SK-N-SH treated with all-trans-retinoic acid at 6 μM for 48 hours (cell line): Measurements from ENCODE around the gene HOXC5.

ENCODE experiments used
- ATAC-seq: fragments of 200-7000 bp; cut with Tn5 transposase; 3 replicates; pipeline ENCODE4 v1.9.1; 2020; ENCODE audit warnings: mild to moderate bottlenecking, moderate library complexity
- ARNTL ChIP-seq: fragments of 450-650 bp; formaldehyde crosslinking; IDR thresholded peaks from 2 replicates; pipeline ENCODE4 v1.5.0; 2020; ENCODE audit warnings: low read depth, mild to moderate bottlenecking, moderate library complexity, borderline replicate concordance
- BACH2 ChIP-seq: fragments of 250-450 bp; sonication (Bioruptor Pico); IDR thresholded peaks from 2 replicates; pipeline ENCODE4 v1.9.0; 2021; ENCODE audit warnings: mild to moderate bottlenecking, borderline replicate concordance
- CREB5 ChIP-seq: fragments of 250-450 bp; sonication (Bioruptor Pico); IDR thresholded peaks from 2 replicates; pipeline ENCODE4 v1.5.1; 2020; ENCODE audit warnings: low read depth, mild to moderate bottlenecking, moderate library complexity
- CSRNP3 ChIP-seq: fragments of 250-450 bp; sonication (Bioruptor Pico); IDR thresholded peaks from 2 replicates; pipeline ENCODE4 v1.5.1; 2021; ENCODE audit warnings: mild to moderate bottlenecking, moderate library complexity
- ESRRG ChIP-seq: fragments of 250-450 bp; sonication (Bioruptor Pico); IDR thresholded peaks from 2 replicates; pipeline ENCODE4 v1.6.1; 2021; ENCODE audit warnings: mild to moderate bottlenecking
- GLIS3 ChIP-seq: fragments of 250-450 bp; sonication (Bioruptor Pico); IDR thresholded peaks from 2 replicates; pipeline ENCODE4 v1.5.0; 2020; ENCODE audit warnings: mild to moderate bottlenecking, moderate library complexity
- ISL1 ChIP-seq: fragments of 250-450 bp; sonication (Bioruptor Pico); IDR thresholded peaks from 2 replicates; pipeline ENCODE4 v2.1.2; 2022; ENCODE audit warnings: mild to moderate bottlenecking, moderate library complexity
- OSR1 ChIP-seq: fragments of 250-450 bp; sonication (Bioruptor Pico); IDR thresholded peaks from 2 replicates; pipeline ENCODE4 v1.8.0; 2022; ENCODE audit warnings: moderate library complexity, mild to moderate bottlenecking, inconsistent platforms
- PPARA ChIP-seq: fragments of 250-450 bp; sonication (Bioruptor Pico); IDR thresholded peaks from 2 replicates; pipeline ENCODE4 v1.5.0; 2020; ENCODE audit warnings: mild to moderate bottlenecking, borderline replicate concordance
- RARB ChIP-seq: fragments of 250-450 bp; sonication (Bioruptor Pico); IDR thresholded peaks from 2 replicates; pipeline ENCODE4 v1.8.0; 2021; ENCODE audit warnings: mild to moderate bottlenecking, moderate library complexity
- TCF4 ChIP-seq: fragments of 250-450 bp; sonication (Bioruptor Pico); IDR thresholded peaks from 2 replicates; pipeline ENCODE4 v1.8.0; 2021; ENCODE audit warnings: mild to moderate bottlenecking, moderate library complexity, borderline replicate concordance
- ZC3H10 ChIP-seq: fragments of 250-450 bp; sonication (Bioruptor Pico); IDR thresholded peaks from 2 replicates; pipeline ENCODE4 v1.5.1; 2021; ENCODE audit warnings: mild to moderate bottlenecking, moderate library complexity
- ZFP3 ChIP-seq: fragments of 250-450 bp; sonication (Bioruptor Pico); IDR thresholded peaks from 2 replicates; pipeline ENCODE4 v1.5.0; 2020; ENCODE audit warnings: mild to moderate bottlenecking, moderate library complexity
- ZFP30 ChIP-seq: fragments of 450-650 bp; formaldehyde crosslinking; IDR thresholded peaks from 2 replicates; pipeline ENCODE4 v1.5.0; 2022; ENCODE audit warnings: mild to moderate bottlenecking, moderate library complexity
- ZNF565 ChIP-seq: fragments of 450-650 bp; formaldehyde crosslinking; conservative IDR thresholded peaks from 2 replicates; pipeline ENCODE4 v1.5.0; 2020; ENCODE audit warnings: low read depth, mild to moderate bottlenecking, moderate library complexity
- ZNF70 ChIP-seq: fragments of 450-650 bp; formaldehyde crosslinking; IDR thresholded peaks from 2 replicates; pipeline ENCODE4 v1.5.0; 2020; ENCODE audit warnings: mild to moderate bottlenecking, moderate library complexity
- TF ChIP-seq, protein P1 (sequence below): fragments of 250-450 bp; sonication (Bioruptor Pico); IDR thresholded peaks from 2 replicates; pipeline ENCODE4 v1.5.0; 2020; ENCODE audit warnings: mild to moderate bottlenecking, moderate library complexity
- TF ChIP-seq, protein P2 (sequence below): fragments of 250-450 bp; sonication (Bioruptor Pico); IDR thresholded peaks from 2 replicates; pipeline ENCODE4 v1.8.0; 2021; ENCODE audit warnings: low read depth, mild to moderate bottlenecking, moderate library complexity, borderline replicate concordance

The HOXC5 gene

DNA sequence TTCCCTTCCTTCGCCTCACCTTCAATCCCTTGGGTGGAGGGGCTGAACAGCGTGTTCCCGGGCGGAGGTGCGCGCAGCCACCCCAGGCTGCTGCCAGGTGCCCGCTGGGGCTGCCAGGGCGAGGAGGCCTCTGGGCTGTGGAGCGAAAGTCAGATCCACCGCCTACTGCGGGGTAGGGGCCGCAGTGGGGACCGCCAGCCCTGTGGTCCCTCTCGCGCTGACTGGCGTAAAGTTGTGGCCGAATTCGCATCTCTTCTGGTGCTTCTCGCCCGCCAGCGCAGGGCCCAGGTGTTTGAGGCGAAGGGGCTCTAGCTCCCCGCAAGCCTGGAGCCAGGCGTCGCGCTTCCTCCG, 13.9 kb downstream of the HOXC5 start:
- no peak for ATAC-seq
- TF ChIP-seq ZNF565 (CRISPR knock-in tag) (no peak), GLIS3 (CRISPR knock-in tag) (no peak), ZC3H10 (no peak)
- TF ChIP-seq, protein P1, sequence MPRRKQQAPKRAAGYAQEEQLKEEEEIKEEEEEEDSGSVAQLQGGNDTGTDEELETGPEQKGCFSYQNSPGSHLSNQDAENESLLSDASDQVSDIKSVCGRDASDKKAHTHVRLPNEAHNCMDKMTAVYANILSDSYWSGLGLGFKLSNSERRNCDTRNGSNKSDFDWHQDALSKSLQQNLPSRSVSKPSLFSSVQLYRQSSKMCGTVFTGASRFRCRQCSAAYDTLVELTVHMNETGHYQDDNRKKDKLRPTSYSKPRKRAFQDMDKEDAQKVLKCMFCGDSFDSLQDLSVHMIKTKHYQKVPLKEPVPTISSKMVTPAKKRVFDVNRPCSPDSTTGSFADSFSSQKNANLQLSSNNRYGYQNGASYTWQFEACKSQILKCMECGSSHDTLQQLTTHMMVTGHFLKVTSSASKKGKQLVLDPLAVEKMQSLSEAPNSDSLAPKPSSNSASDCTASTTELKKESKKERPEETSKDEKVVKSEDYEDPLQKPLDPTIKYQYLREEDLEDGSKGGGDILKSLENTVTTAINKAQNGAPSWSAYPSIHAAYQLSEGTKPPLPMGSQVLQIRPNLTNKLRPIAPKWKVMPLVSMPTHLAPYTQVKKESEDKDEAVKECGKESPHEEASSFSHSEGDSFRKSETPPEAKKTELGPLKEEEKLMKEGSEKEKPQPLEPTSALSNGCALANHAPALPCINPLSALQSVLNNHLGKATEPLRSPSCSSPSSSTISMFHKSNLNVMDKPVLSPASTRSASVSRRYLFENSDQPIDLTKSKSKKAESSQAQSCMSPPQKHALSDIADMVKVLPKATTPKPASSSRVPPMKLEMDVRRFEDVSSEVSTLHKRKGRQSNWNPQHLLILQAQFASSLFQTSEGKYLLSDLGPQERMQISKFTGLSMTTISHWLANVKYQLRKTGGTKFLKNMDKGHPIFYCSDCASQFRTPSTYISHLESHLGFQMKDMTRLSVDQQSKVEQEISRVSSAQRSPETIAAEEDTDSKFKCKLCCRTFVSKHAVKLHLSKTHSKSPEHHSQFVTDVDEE: no peak

- TF ChIP-seq ESRRG (CRISPR knock-in tag): no peak
- no peak for TF ChIP-seq ZFP3
- TF ChIP-seq GLIS3 (CRISPR knock-in tag): no peak
- TF ChIP-seq OSR1 (CRISPR knock-in tag): no peak
- TF ChIP-seq CREB5 (CRISPR knock-in tag): no peak
- TF ChIP-seq TCF4 (CRISPR knock-in tag): no peak
- TF ChIP-seq, protein P1: no peak
- no peak for TF ChIP-seq ZNF70 (CRISPR knock-in tag)
- TF ChIP-seq ARNTL (CRISPR knock-in tag): no peak
- TF ChIP-seq ZC3H10: no peak
- no peak for TF ChIP-seq ISL1 (CRISPR knock-in tag)
- no peak for TF ChIP-seq BACH2 (CRISPR knock-in tag)
- ATAC-seq: no peak
Measured at GRCh38 chr12:54047160-54047963, 14.5 kb downstream of the HOXC5 start.

- no peak for TF ChIP-seq TCF4 (CRISPR knock-in tag)
- no peak for TF ChIP-seq ZNF565 (CRISPR knock-in tag)
- TF ChIP-seq BACH2 (CRISPR knock-in tag): no peak
- TF ChIP-seq PPARA (CRISPR knock-in tag): no peak
- TF ChIP-seq ZC3H10: no peak
- TF ChIP-seq OSR1 (CRISPR knock-in tag): no peak
- TF ChIP-seq CSRNP3 (CRISPR knock-in tag): no peak
- ATAC-seq: no peak
Measured at GRCh38 chr12:54047964-54048303, 15.1 kb downstream of the HOXC5 start.

- no peak for ATAC-seq
- TF ChIP-seq CSRNP3 (CRISPR knock-in tag) (no peak), RARB (CRISPR knock-in tag) (no peak), ZFP30 (no peak), GLIS3 (CRISPR knock-in tag) (no peak), BACH2 (CRISPR knock-in tag) (no peak), CREB5 (CRISPR knock-in tag) (no peak)
- TF ChIP-seq, protein P2, sequence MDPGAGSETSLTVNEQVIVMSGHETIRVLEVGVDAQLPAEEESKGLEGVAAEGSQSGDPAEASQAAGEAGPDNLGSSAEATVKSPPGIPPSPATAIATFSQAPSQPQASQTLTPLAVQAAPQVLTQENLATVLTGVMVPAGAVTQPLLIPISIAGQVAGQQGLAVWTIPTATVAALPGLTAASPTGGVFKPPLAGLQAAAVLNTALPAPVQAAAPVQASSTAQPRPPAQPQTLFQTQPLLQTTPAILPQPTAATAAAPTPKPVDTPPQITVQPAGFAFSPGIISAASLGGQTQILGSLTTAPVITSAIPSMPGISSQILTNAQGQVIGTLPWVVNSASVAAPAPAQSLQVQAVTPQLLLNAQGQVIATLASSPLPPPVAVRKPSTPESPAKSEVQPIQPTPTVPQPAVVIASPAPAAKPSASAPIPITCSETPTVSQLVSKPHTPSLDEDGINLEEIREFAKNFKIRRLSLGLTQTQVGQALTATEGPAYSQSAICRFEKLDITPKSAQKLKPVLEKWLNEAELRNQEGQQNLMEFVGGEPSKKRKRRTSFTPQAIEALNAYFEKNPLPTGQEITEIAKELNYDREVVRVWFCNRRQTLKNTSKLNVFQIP (CRISPR knock-in tag): no peak
Measured at GRCh38 chr12:54048406-54049093, 15.7 kb downstream of the HOXC5 start.
